K562 (cell line): Measurements from ENCODE around the gene ONECUT1. TPM values are rescaled to one million over a fixed set of nuclear protein-coding genes. Genes with fewer than 3 reads are reported as not detected.

Experiments
- ATAC-seq: fragments of 200-7000 bp; cut with Tn5 transposase; 3 replicates; pipeline ENCODE4 v1.9.1; 2020; ENCODE audit warnings: moderate library complexity
- BruUV-seq: library from RNA; stranded (reverse); fragments of 400-500 nt; replicated peaks from 2 replicates; lab custom pipeline; 2021; lab: Mats Ljungman, UMichigan
- CTCF ChIA-PET: fragments of 300-600 bp; formaldehyde crosslinking; extraction: SDS; loops from one replicate; lab custom pipeline; 2021; ENCODE audit warnings: low intra/inter-chr PET ratio; lab: Yijun Ruan, JAX
- POLR2A ChIA-PET: fragments of 300-600, 350-650 bp; sonication (Branson Sonifier 250); formaldehyde crosslinking; extraction: SDS; loops from one replicate; lab custom pipeline; 2021; ENCODE audit warnings: antibody characterized with exemption, inconsistent platforms; lab: Yijun Ruan, JAX
- DNase-seq, 4 experiments: peaks; one replicate each; pipeline versions ENCODE4 v3.0.0 to v3.0.0-alpha.2; 2011 to 2018; ENCODE audit warnings: low spot score in 3 of 4, mixed read lengths in 3 of 4; ENCODE audit errors: extremely low read depth in 1 of 4
- FAIRE-seq: peaks from 2 replicates; lab custom pipeline; 2011; peaks lifted over from hg19 to GRCh38; lab: Jason Lieb, UNC
- H2AFZ ChIP-seq: 2 replicates; pipeline ENCODE4 v1.6.0; 2011; ENCODE audit warnings: low read depth, low read length, control low read depth, inconsistent platforms
- H3K27ac ChIP-seq: fragments of 200-600 bp; 3 replicates; pipeline ENCODE4 v1.8.0; 2011; ENCODE audit warnings: low read depth, mild to moderate bottlenecking, control low read depth, inconsistent platforms, low read length, moderate library complexity, mixed read lengths; ENCODE audit errors: extremely low read depth
- H3K27me3 ChIP-seq, 2 experiments: fragments of 300-600 bp in 1 of 2; 2 replicates in 1 of 2; 3 replicates in 1 of 2; pipeline versions ENCODE4 v1.6.0 to v1.8.0; 2011; ENCODE audit warnings: inconsistent platforms in 2 of 2, low read length in 2 of 2, mild to moderate bottlenecking in 1 of 2, mixed read lengths in 1 of 2, moderate library complexity in 1 of 2; ENCODE audit not compliant: control insufficient read depth in 2 of 2, insufficient read depth in 2 of 2
- H3K36me3 ChIP-seq: fragments of 300-600 bp; 3 replicates; pipeline ENCODE4 v1.8.0; 2011; ENCODE audit warnings: mild to moderate bottlenecking, low read length, inconsistent platforms; ENCODE audit not compliant: control insufficient read depth, insufficient read depth
- H3K4me1 ChIP-seq, 2 experiments: fragments of 200-600 bp in 1 of 2; replicated peaks in 1 of 2; 2 replicates in 1 of 2; 3 replicates in 1 of 2; pipeline versions ENCODE4 v1.5.1 to v1.8.0; 2011; ENCODE audit warnings: inconsistent platforms in 2 of 2, low read length in 2 of 2, mild to moderate bottlenecking in 1 of 2, mixed read lengths in 1 of 2, moderate library complexity in 1 of 2; ENCODE audit not compliant: control insufficient read depth in 2 of 2, insufficient read depth in 2 of 2
- H3K4me2 ChIP-seq: 2 replicates; pipeline ENCODE4 v1.6.1; 2011; ENCODE audit warnings: low read length, control low read depth, inconsistent platforms, mixed read lengths; ENCODE audit not compliant: insufficient read depth
- H3K4me3 ChIP-seq: fragments of 200-600 bp; sonication (generic), shearing (Covaris generic); 2 replicates; pipeline ENCODE4 v1.5.1; 2016; ENCODE audit warnings: control low read depth, inconsistent platforms
- H3K79me2 ChIP-seq: fragments of 200-600 bp; 3 replicates; pipeline ENCODE4 v1.8.0; 2011; ENCODE audit warnings: low read length, inconsistent platforms; ENCODE audit not compliant: control insufficient read depth, insufficient read depth
- H3K9ac ChIP-seq, 2 experiments: 2 replicates each; pipeline versions ENCODE4 v1.6.0 to v1.6.1; 2011; ENCODE audit warnings: low read depth in 2 of 2, low read length in 2 of 2, control low read depth in 1 of 2, inconsistent platforms in 1 of 2, mild to moderate bottlenecking in 1 of 2, mixed read lengths in 1 of 2; ENCODE audit not compliant: insufficient read depth in 1 of 2
- H3K9me1 ChIP-seq: one replicate; pipeline ENCODE4 v1.6.0; 2011; ENCODE audit warnings: inconsistent platforms, mild to moderate bottlenecking, low read length, moderate library complexity; ENCODE audit not compliant: control insufficient read depth, insufficient read depth
- H3K9me3 ChIP-seq: replicated peaks from 2 replicates; pipeline ENCODE4 v1.5.1; 2011; ENCODE audit warnings: low read depth, low read length, inconsistent platforms; ENCODE audit not compliant: control insufficient read depth, insufficient read depth
- H4K20me1 ChIP-seq: replicated peaks from 2 replicates; pipeline ENCODE4 v1.6.1; 2011; ENCODE audit warnings: low read length, inconsistent platforms, mixed read lengths; ENCODE audit not compliant: control insufficient read depth, insufficient read depth
- ATF1 ChIP-seq, 2 experiments: fragments of 450-650 bp in 1 of 2; IDR thresholded peaks; 2 replicates each; pipeline ENCODE4 v1.6.1; 2016; ENCODE audit warnings: missing compliant biosample characterization in 1 of 2, missing genetic modification characterization in 1 of 2
- CHD2 ChIP-seq: IDR thresholded peaks from 2 replicates; pipeline ENCODE4 v1.6.1; 2011; ENCODE audit warnings: low read depth, low read length
- NR2F6 ChIP-seq: fragments of 450-650 bp; formaldehyde crosslinking; IDR thresholded peaks from 2 replicates; pipeline ENCODE4 v1.4.0; 2020; ENCODE audit warnings: mild to moderate bottlenecking
- NUFIP1 ChIP-seq: fragments of 450-650 bp; IDR thresholded peaks from 2 replicates; pipeline ENCODE4 v1.6.1; 2018; ENCODE audit not compliant: partially characterized antibody
- PHF21A ChIP-seq: fragments of 450-650 bp; IDR thresholded peaks from 2 replicates; pipeline ENCODE4 v1.6.1; 2017; ENCODE audit warnings: low read depth, borderline replicate concordance
- SREBF2 ChIP-seq: sonication (generic); formaldehyde crosslinking; IDR thresholded peaks from 2 replicates; pipeline ENCODE4 v1.4.0; 2020; ENCODE audit warnings: mild to moderate bottlenecking, missing genetic modification reagents
- SRF ChIP-seq, 2 experiments: fragments of 250-450, 450-650 bp in 1 of 2; sonication (Bioruptor Pico) in 1 of 2; sonication (generic) in 1 of 2; formaldehyde crosslinking; IDR thresholded peaks; 2 replicates each; pipeline versions ENCODE4 v1.5.0 to v1.5.1; 2020 to 2022; ENCODE audit warnings: mild to moderate bottlenecking in 1 of 2, missing genetic modification reagents in 1 of 2
- TCF7L2 ChIP-seq: fragments of 150-350 bp; IDR thresholded peaks from 2 replicates; pipeline ENCODE4 v1.6.1; 2016; ENCODE audit warnings: low read depth, mild to moderate bottlenecking, low read length, moderate library complexity
- WGBS: fragments of 100-300 bp; shearing (Covaris generic); methylation state at CpG from one replicate; pipeline ENCODE4 v1.1.6; 2016; ENCODE audit warnings: low coverage, mixed read lengths; ENCODE audit not compliant: insufficient coverage; ENCODE audit errors: missing lambda C conversion rate; 5-methylcytosine and 5-hydroxymethylcytosine counted together
- in situ Hi-C: fragments of 300-500 bp; cut with MboI; formaldehyde crosslinking; loops from 4 replicates; pipeline ENCODE4 v1.15.0; 2018; ENCODE audit warnings: inconsistent platforms, mixed read lengths
- intact Hi-C: fragments of 100-400 bp; cut with micrococcal nuclease; formaldehyde crosslinking; loops from 2 replicates; pipeline ENCODE4 v1.14.2; 2022
- polyA plus RNA-seq, 8 experiments: library from polyadenylated mRNA; depleted of rRNA in 4 of 8; stranded (reverse) in 5 of 8; unstranded in 3 of 8; fragments of >200 nt; fragmentation: Nextera tagmentation in 2 of 8; fragmentation: Illumina TruSeq in 1 of 8; extraction: Ambion mirVana in 2 of 8; extraction: Trizol in 1 of 8; gene quantifications; 2 replicates each; pipeline versions ENCODE4 v1.2.1 to v1.2.3, GENCODE V29; 2011 to 2014; ENCODE audit warnings: inconsistent platforms in 1 of 8, missing spikeins in 1 of 8
- total RNA-seq, 7 experiments: library from RNA; depleted of rRNA in 6 of 7; stranded (reverse); fragments of >200 nt in 6 of 7; fragmentation: Illumina TruSeq in 2 of 7; extraction: Trizol in 2 of 7; gene quantifications; 2 replicates each; pipeline versions ENCODE4 v1.2.1 to v1.2.3, GENCODE V29; 2011 to 2021; ENCODE audit warnings: low replicate concordance in 1 of 7

Gene ONECUT1
- total and polyA plus RNA-seq, 9 of the 15 experiments (the other 6 are each of a cell fraction or from before 2014, with no cell fraction given): not detected

GRCh38 chr15:52727815-52728214 is 62.3 kb downstream of the ONECUT1 start:
- H3K9me3 ChIP-seq: no peaks in the 10 kb centered on the region
- in situ Hi-C loops (no loop called here), intact Hi-C loops (no loop called here)
- DNase-seq: no peak
- 0% methylated on average over 3 of the region's 3 CpGs for WGBS
- TF ChIP-seq ATF1 (CRISPR knock-in tag; IDR thresholded peaks at IDR 0.05) (no peak), ATF1 (tag; IDR thresholded peaks at IDR 0.05) (no peak), NR2F6 (CRISPR knock-in tag) (no peak), CHD2 (no peak), NUFIP1 (no peak), SRF (CRISPR knock-in tag; IDR thresholded peaks at IDR 0.05) (no peak), TCF7L2 (no peak), SREBF2 (CRISPR knock-in tag) (no peak), PHF21A (no peak)
- H3K9me1 ChIP-seq: no peaks in the 10 kb centered on the region
- POLR2A ChIA-PET: no interaction called here
- no peaks in the 10 kb centered on the region for H3K4me1 ChIP-seq
- H3K79me2 ChIP-seq: no peaks in the 10 kb centered on the region
- no peak overlapping the region for H3K4me2 ChIP-seq
- no peak overlapping the region for H2AFZ ChIP-seq
- H3K27me3 ChIP-seq: peaks cover 2 to 4% of the 10 kb centered on the region in 2 experiments; a peak in 4 of 5 replicates
- no peak overlapping the region for H3K9ac ChIP-seq
- CTCF ChIA-PET: no interaction called here
- no peak for FAIRE-seq
- H3K27ac ChIP-seq: no peak overlapping the region
- no peak overlapping the region for H3K4me3 ChIP-seq
- no TSS peak for BruUV-seq
- no peak for ATAC-seq
- H4K20me1 ChIP-seq: no peaks in the 10 kb centered on the region
- no peaks in the 10 kb centered on the region for H3K36me3 ChIP-seq
